Left ventricle myocardium inferior (tissue), 1 donor: ENCODE data around the gene YAE1. TPM values are rescaled to one million over a fixed set of nuclear protein-coding genes. Genes with fewer than 3 reads are reported as not detected.
A peak's percentile ranks its signal among the peaks of the same experiment; 100 is the strongest.

Experiments used
- DNase-seq: peaks from one replicate; pipeline ENCODE4 v3.0.0-alpha.2; 2020
- H3K27ac ChIP-seq: fragments of 200-600 bp; replicated peaks from 2 replicates; pipeline ENCODE4 v1.8.0; 2021
- H3K27me3 ChIP-seq: fragments of 200-600 bp; 2 replicates; pipeline ENCODE4 v1.8.0; 2021; ENCODE audit warnings: low read depth
- H3K36me3 ChIP-seq: fragments of 200-600 bp; 2 replicates; pipeline ENCODE4 v1.8.0; 2021
- H3K4me1 ChIP-seq: fragments of 200-600 bp; 2 replicates; pipeline ENCODE4 v1.8.0; 2021
- H3K4me3 ChIP-seq: fragments of 200-600 bp; 2 replicates; pipeline ENCODE4 v1.8.0; 2021; ENCODE audit warnings: mild to moderate bottlenecking, moderate library complexity
- H3K9me3 ChIP-seq: fragments of 200-600 bp; replicated peaks from 2 replicates; pipeline ENCODE4 v1.8.0; 2021
- CTCF ChIP-seq: fragments of 200-600 bp; IDR thresholded peaks from 2 replicates; pipeline ENCODE4 v1.8.0; 2021; ENCODE audit warnings: antibody characterized with exemption, mild to moderate bottlenecking, borderline replicate concordance
- intact Hi-C: fragments of 100-400 bp; cut with micrococcal nuclease; formaldehyde crosslinking; loops from one replicate; pipeline ENCODE4 v1.11.0; 2022
- total RNA-seq: library from RNA; stranded (reverse); fragmentation: NEBNext Ultra II Directional; extraction: Animal tissue kit (Norgen Biotek cat#: 25700); gene quantifications from one replicate; pipeline ENCODE4 v1.2.1, GENCODE V29; 2021
- donor health status: DM: no; HTN: yes; CAD: no; lungs with severe emphysema.

The YAE1 gene
- total RNA-seq, 1 donor from 2014 or later, result 18.6 TPM

GRCh38 chr7:39567294-39567693 lies 1.1 kb downstream of the YAE1 start:
- no peak for TF ChIP-seq CTCF
- no peak overlapping the region for H3K27ac ChIP-seq
- intact Hi-C loops, result no loop called here

GRCh38 chr7:39574673-39575349 lies 8.6 kb downstream of the YAE1 start:
- no peaks in the 10 kb centered on the region for H3K9me3 ChIP-seq
- DNase-seq, result no peak
- peaks cover 52% of the 10 kb centered on the region for H3K36me3 ChIP-seq
- no peak for TF ChIP-seq CTCF
- no peaks in the 10 kb centered on the region for H3K27me3 ChIP-seq
- H3K4me1 ChIP-seq, result no peaks in the 10 kb centered on the region
- intact Hi-C loops, result no loop called here
- no peak overlapping the region for H3K4me3 ChIP-seq
- H3K27ac ChIP-seq, result no peak overlapping the region

More at GRCh38 chr7:39567294-39567693, 1.1 kb downstream of the YAE1 start:
- Histone ChIP-seq H3K4me3 (peak overlapping the region; percentile 80), H3K4me1 (peaks cover 23% of the 10 kb centered on the region), H3K9me3 (no peaks in the 10 kb centered on the region), H3K27me3 (no peaks in the 10 kb centered on the region), H3K36me3 (peaks cover 17% of the 10 kb centered on the region)
- no peak for DNase-seq

- Histone ChIP-seq H3K36me3 (peaks cover 35% of the 10 kb centered on the region), H3K4me1 (peaks cover 5% of the 10 kb centered on the region), H3K4me3 (no peak overlapping the region), H3K27ac (no peak overlapping the region), H3K27me3 (no peaks in the 10 kb centered on the region), H3K9me3 (no peaks in the 10 kb centered on the region)
- intact Hi-C loops, result no loop called here
- DNase-seq, result no peak
- TF ChIP-seq CTCF, result no peak
Measured at GRCh38 chr7:39577229-39577874, 11.1 kb downstream of the YAE1 start.

- intact Hi-C loops, result loop anchor here (2.0 kb wide), 1 partner anchor 162 kb away; no protein-coding TSS in a partner anchor
- Histone ChIP-seq H3K9me3 (no peaks in the 10 kb centered on the region), H3K27ac (no peak overlapping the region), H3K4me1 (peaks cover 5% of the 10 kb centered on the region), H3K4me3 (no peak overlapping the region), H3K27me3 (no peaks in the 10 kb centered on the region), H3K36me3 (peaks cover 11% of the 10 kb centered on the region)
- peak; percentile 90 for TF ChIP-seq CTCF
- DNase-seq, result peak; percentile 70
Measured at GRCh38 chr7:39580149-39580874, 14.1 kb downstream of the YAE1 start.

GRCh38 chr7:39582536-39582935 lies 16.3 kb downstream of the YAE1 start:
- intact Hi-C loops, result no loop called here
- no peak for TF ChIP-seq CTCF
- Histone ChIP-seq H3K27ac (no peak overlapping the region), H3K27me3 (no peaks in the 10 kb centered on the region), H3K4me1 (peaks cover 5% of the 10 kb centered on the region), H3K36me3 (peaks cover 7% of the 10 kb centered on the region), H3K9me3 (no peaks in the 10 kb centered on the region), H3K4me3 (no peak overlapping the region)
- DNase-seq, result no peak
